Measurements from ENCODE around the gene CD86. TPM values are rescaled to one million over a fixed set of nuclear protein-coding genes. Genes with fewer than 3 reads are reported as not detected.

Gene CD86
- total and polyA plus RNA-seq, 10 donors, result 9.8 to 41.8 (median 25.3) TPM

GRCh38 chr3:122103821-122104514 is 48.8 kb downstream of the CD86 start:
- Histone ChIP-seq H3K4me1 (peaks cover 0 to 31% (median 16%) of the 10 kb centered on the region in 6 donors), H3K9me3 (no peaks in the 10 kb centered on the region), H3K36me3 (peaks cover 0 to 27% (median 0%) of the 10 kb centered on the region in 6 donors), H3K27me3 (replicated peaks in 1 of 7) (no peaks in the 10 kb centered on the region), H3K27ac (no peak overlapping the region), H3K4me3 (no peak overlapping the region)
- TF ChIP-seq POLR2A (IDR thresholded peaks at IDR 0.05), result no peak
- no peak for TF ChIP-seq POLR2AphosphoS5 (IDR thresholded peaks at IDR 0.05)
- TF ChIP-seq, protein P1, sequence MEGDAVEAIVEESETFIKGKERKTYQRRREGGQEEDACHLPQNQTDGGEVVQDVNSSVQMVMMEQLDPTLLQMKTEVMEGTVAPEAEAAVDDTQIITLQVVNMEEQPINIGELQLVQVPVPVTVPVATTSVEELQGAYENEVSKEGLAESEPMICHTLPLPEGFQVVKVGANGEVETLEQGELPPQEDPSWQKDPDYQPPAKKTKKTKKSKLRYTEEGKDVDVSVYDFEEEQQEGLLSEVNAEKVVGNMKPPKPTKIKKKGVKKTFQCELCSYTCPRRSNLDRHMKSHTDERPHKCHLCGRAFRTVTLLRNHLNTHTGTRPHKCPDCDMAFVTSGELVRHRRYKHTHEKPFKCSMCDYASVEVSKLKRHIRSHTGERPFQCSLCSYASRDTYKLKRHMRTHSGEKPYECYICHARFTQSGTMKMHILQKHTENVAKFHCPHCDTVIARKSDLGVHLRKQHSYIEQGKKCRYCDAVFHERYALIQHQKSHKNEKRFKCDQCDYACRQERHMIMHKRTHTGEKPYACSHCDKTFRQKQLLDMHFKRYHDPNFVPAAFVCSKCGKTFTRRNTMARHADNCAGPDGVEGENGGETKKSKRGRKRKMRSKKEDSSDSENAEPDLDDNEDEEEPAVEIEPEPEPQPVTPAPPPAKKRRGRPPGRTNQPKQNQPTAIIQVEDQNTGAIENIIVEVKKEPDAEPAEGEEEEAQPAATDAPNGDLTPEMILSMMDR (IDR thresholded peaks at IDR 0.05 in 8 of 11, conservative IDR thresholded peaks at IDR 0.05 in 3 of 11), result no peak
- intact Hi-C loops (cut with DNase I; ENCODE audit: low total_unique reads), result no loop called here
- 73 to 94% (median 88%) methylated on average over 2 of the region's 2 CpGs for WGBS, 5 donors
- DNase-seq, result no peak

GRCh38 chr3:122104515-122105194 is 49.5 kb downstream of the CD86 start:
- 81 to 91% (median 87%) methylated on average over 8 of the region's 8 CpGs for WGBS, 5 donors
- no peak overlapping the region for H3K4me3 ChIP-seq
- H3K27ac ChIP-seq, result peak overlapping the region in 1 of 8 donors; percentile 10
- TF ChIP-seq, protein P1 (IDR thresholded peaks at IDR 0.05 in 8 of 11, conservative IDR thresholded peaks at IDR 0.05 in 3 of 11), result no peak
- TF ChIP-seq POLR2A (IDR thresholded peaks at IDR 0.05), result no peak
- TF ChIP-seq POLR2AphosphoS5 (IDR thresholded peaks at IDR 0.05), result no peak
- H3K4me1 ChIP-seq, result peaks cover 0 to 31% (median 16%) of the 10 kb centered on the region in 6 donors
- DNase-seq, result no peak
- no peaks in the 10 kb centered on the region for H3K9me3 ChIP-seq
- intact Hi-C loops (cut with DNase I; ENCODE audit: low total_unique reads), result loop anchor here (5.0 kb wide), 1 partner anchor 153 kb away; no protein-coding TSS in a partner anchor
- peaks cover 0 to 30% (median 0%) of the 10 kb centered on the region in 6 donors for H3K36me3 ChIP-seq
- H3K27me3 ChIP-seq (replicated peaks in 1 of 7), result no peaks in the 10 kb centered on the region

GRCh38 chr3:122105626-122106025 is 50.5 kb downstream of the CD86 start:
- H3K36me3 ChIP-seq, result peaks cover 0 to 30% (median 0%) of the 10 kb centered on the region in 6 donors
- no peak for TF ChIP-seq POLR2A (IDR thresholded peaks at IDR 0.05)
- TF ChIP-seq POLR2AphosphoS5 (IDR thresholded peaks at IDR 0.05), result no peak
- TF ChIP-seq, protein P1 (IDR thresholded peaks at IDR 0.05 in 8 of 11, conservative IDR thresholded peaks at IDR 0.05 in 3 of 11), result no peak
- 56 to 79% (median 67%) methylated on average over 2 of the region's 2 CpGs for WGBS, 5 donors
- H3K4me1 ChIP-seq, result peaks cover 0 to 22% (median 16%) of the 10 kb centered on the region in 6 donors
- peak overlapping the region in 1 of 8 donors; percentile 10 for H3K27ac ChIP-seq
- no peaks in the 10 kb centered on the region for H3K27me3 ChIP-seq (replicated peaks in 1 of 7)
- intact Hi-C loops (cut with DNase I; ENCODE audit: low total_unique reads), result loop anchor here (5.0 kb wide), 1 partner anchor 152 kb away; no protein-coding TSS in a partner anchor
- no peaks in the 10 kb centered on the region for H3K9me3 ChIP-seq
- no peak overlapping the region for H3K4me3 ChIP-seq
- no peak for DNase-seq

GRCh38 chr3:122107171-122107570 is 52.0 kb downstream of the CD86 start:
- TF ChIP-seq, protein P1 (IDR thresholded peaks at IDR 0.05 in 8 of 11, conservative IDR thresholded peaks at IDR 0.05 in 3 of 11), result no peak
- TF ChIP-seq POLR2AphosphoS5 (IDR thresholded peaks at IDR 0.05), result no peak
- intact Hi-C loops (cut with DNase I; ENCODE audit: low total_unique reads), result loop anchor here (5.0 kb wide), 1 partner anchor 150 kb away; no protein-coding TSS in a partner anchor
- Histone ChIP-seq H3K4me3 (no peak overlapping the region), H3K27ac (no peak overlapping the region), H3K27me3 (replicated peaks in 1 of 7) (no peaks in the 10 kb centered on the region), H3K9me3 (no peaks in the 10 kb centered on the region), H3K4me1 (peaks cover 0 to 9% (median 2%) of the 10 kb centered on the region in 6 donors), H3K36me3 (peaks cover 0 to 30% (median 0%) of the 10 kb centered on the region in 6 donors)
- DNase-seq, result no peak
- WGBS, 5 donors, result 88 to 100% (median 95%) methylated on average over 2 of the region's 2 CpGs

Measured in spleen (tissue), 11 donors.